ENCODE data around the gene PPP1R13B.

PPP1R13B gene

GRCh38 chr14:103744621-103745395 lies 102.6 kb downstream of the PPP1R13B start:
- H3K79me2 ChIP-seq (ENCODE audit: low read length) = no peaks in the 10 kb centered on the region
- H3K27me3 ChIP-seq (ENCODE audit: low read depth, low read length) = no peaks in the 10 kb centered on the region
- H3K4me1 ChIP-seq (ENCODE audit: low read length) = peaks cover 8% of the 10 kb centered on the region; the same call in 1 of the 2 replicates
- H3K4me2 ChIP-seq (ENCODE audit: low read length) = no peak overlapping the region
- H3K9ac ChIP-seq (ENCODE audit: low read length) = no peak overlapping the region
- no peak overlapping the region for H3K27ac ChIP-seq (ENCODE audit: low read length)
- TF ChIP-seq EZH2phosphoT487 (IDR thresholded peaks at IDR 0.05; ENCODE audit: low read depth) = no peak
- no peak for TF ChIP-seq CTCF (IDR thresholded peaks at IDR 0.05; ENCODE audit: low read depth, low read length)
- H3K36me3 ChIP-seq (replicated peaks; ENCODE audit: low read depth, low read length) = no peaks in the 10 kb centered on the region
- H4K20me1 ChIP-seq (ENCODE audit: insufficient read depth, low read length) = no peaks in the 10 kb centered on the region
- H3K4me3 ChIP-seq (ENCODE audit: low read length) = no peak overlapping the region
- no peaks in the 10 kb centered on the region for H3K9me3 ChIP-seq (ENCODE audit: insufficient read depth, low read length)
- no peak overlapping the region for H2AFZ ChIP-seq (ENCODE audit: low read depth, low read length)

- Histone ChIP-seq H3K27ac (ENCODE audit: low read length) (no peak overlapping the region), H3K4me1 (ENCODE audit: low read length) (peaks cover 6% of the 10 kb centered on the region; the same call in 1 of the 2 replicates), H2AFZ (ENCODE audit: low read depth, low read length) (no peak overlapping the region), H3K4me2 (ENCODE audit: low read length) (no peak overlapping the region), H3K4me3 (ENCODE audit: low read length) (no peak overlapping the region), H3K79me2 (ENCODE audit: low read length) (no peaks in the 10 kb centered on the region), H3K9ac (ENCODE audit: low read length) (no peak overlapping the region), H3K36me3 (replicated peaks; ENCODE audit: low read depth, low read length) (no peaks in the 10 kb centered on the region), H3K27me3 (ENCODE audit: low read depth, low read length) (no peaks in the 10 kb centered on the region), H4K20me1 (ENCODE audit: insufficient read depth, low read length) (no peaks in the 10 kb centered on the region), H3K9me3 (ENCODE audit: insufficient read depth, low read length) (no peaks in the 10 kb centered on the region)
- no peak for TF ChIP-seq EZH2phosphoT487 (IDR thresholded peaks at IDR 0.05; ENCODE audit: low read depth)
- no peak for TF ChIP-seq CTCF (IDR thresholded peaks at IDR 0.05; ENCODE audit: low read depth, low read length)
These were observed 103.7 kb downstream of the PPP1R13B start for GRCh38 chr14:103743691-103744090.

- Histone ChIP-seq H3K4me3 (ENCODE audit: low read length) (no peak overlapping the region), H3K79me2 (ENCODE audit: low read length) (no peaks in the 10 kb centered on the region), H3K4me2 (ENCODE audit: low read length) (no peak overlapping the region), H2AFZ (ENCODE audit: low read depth, low read length) (no peak overlapping the region), H3K27ac (ENCODE audit: low read length) (no peak overlapping the region), H3K36me3 (replicated peaks; ENCODE audit: low read depth, low read length) (no peaks in the 10 kb centered on the region), H3K27me3 (ENCODE audit: low read depth, low read length) (no peaks in the 10 kb centered on the region), H3K9me3 (ENCODE audit: insufficient read depth, low read length) (no peaks in the 10 kb centered on the region), H4K20me1 (ENCODE audit: insufficient read depth, low read length) (no peaks in the 10 kb centered on the region), H3K9ac (ENCODE audit: low read length) (no peak overlapping the region), H3K4me1 (ENCODE audit: low read length) (no peaks in the 10 kb centered on the region)
- TF ChIP-seq EZH2phosphoT487 (IDR thresholded peaks at IDR 0.05; ENCODE audit: low read depth) (no peak), CTCF (IDR thresholded peaks at IDR 0.05; ENCODE audit: low read depth, low read length) (no peak)
These were observed 104.7 kb downstream of the PPP1R13B start for GRCh38 chr14:103742499-103743255.

- Histone ChIP-seq H3K4me2 (ENCODE audit: low read length) (no peak overlapping the region), H3K36me3 (replicated peaks; ENCODE audit: low read depth, low read length) (no peaks in the 10 kb centered on the region), H3K4me3 (ENCODE audit: low read length) (no peak overlapping the region), H3K4me1 (ENCODE audit: low read length) (no peaks in the 10 kb centered on the region), H3K27me3 (ENCODE audit: low read depth, low read length) (no peaks in the 10 kb centered on the region), H3K9ac (ENCODE audit: low read length) (no peak overlapping the region), H3K9me3 (ENCODE audit: insufficient read depth, low read length) (no peaks in the 10 kb centered on the region), H2AFZ (ENCODE audit: low read depth, low read length) (no peak overlapping the region), H3K27ac (ENCODE audit: low read length) (no peak overlapping the region), H3K79me2 (ENCODE audit: low read length) (no peaks in the 10 kb centered on the region), H4K20me1 (ENCODE audit: insufficient read depth, low read length) (no peaks in the 10 kb centered on the region)
- TF ChIP-seq EZH2phosphoT487 (IDR thresholded peaks at IDR 0.05; ENCODE audit: low read depth) (no peak), CTCF (IDR thresholded peaks at IDR 0.05; ENCODE audit: low read depth, low read length) (no peak)
These were observed 105.5 kb downstream of the PPP1R13B start for GRCh38 chr14:103741876-103742275.

Data from OCI-LY3 (cell line).